OCI-LY7 (cell line): Measurements from ENCODE around the gene TSPAN31.

ENCODE experiments used
- CTCF ChIP-seq: fragments of 200-600 bp; sonication (generic); conservative IDR thresholded peaks from 2 replicates; pipeline ENCODE4 v1.5.1; 2014; ENCODE audit warnings: mild to moderate bottlenecking, antibody characterized with exemption, low read length, moderate library complexity, mixed read lengths
- EZH2phosphoT487 ChIP-seq: fragments of 200-600 bp; sonication (generic); IDR thresholded peaks from 2 replicates; pipeline ENCODE4 v1.6.1; 2018; ENCODE audit warnings: low read depth, borderline replicate concordance, mild to moderate bottlenecking, mixed run types, antibody characterized with exemption, low read length, moderate library complexity, mixed read lengths

- TF ChIP-seq CTCF (no peak), EZH2phosphoT487 (no peak)
Measured at GRCh38 chr12:57729321-57729844, 15.5 kb upstream of the TSPAN31 start.
